CD4-positive, alpha-beta memory T cell (primary cell): ENCODE results near the gene PLEKHF1. TPM values are rescaled to one million over a fixed set of nuclear protein-coding genes. Genes with fewer than 3 reads are reported as not detected.

Experiments
- CTCF ChIA-PET: fragments of 350-600 bp; sonication (Branson Sonifier 250); formaldehyde crosslinking; loops from one replicate; lab custom pipeline; 2021; ENCODE audit warnings: inconsistent platforms; ENCODE audit not compliant: partially characterized antibody; lab: Charles Lee
- POLR2A ChIA-PET: fragments of 350-600 bp; sonication (Branson Sonifier 250); formaldehyde crosslinking; loops from one replicate; lab custom pipeline; 2021; ENCODE audit not compliant: partially characterized antibody; lab: Charles Lee
- DNase-seq, 5 donors: peaks; one replicate each; pipeline versions ENCODE4 v3.0.0 to v3.0.0-alpha.2; 2020 to 2022; ENCODE audit warnings: mixed read lengths in 1 of 5
- H3K27ac ChIP-seq: one replicate; pipeline ENCODE4 v1.7.0; 2013; ENCODE audit warnings: low read depth, low read length
- H3K27me3 ChIP-seq: 2 replicates; pipeline ENCODE4 v1.7.0; 2013; ENCODE audit warnings: mild to moderate bottlenecking, low read length, moderate library complexity; ENCODE audit not compliant: insufficient read depth
- H3K36me3 ChIP-seq: 2 replicates; pipeline ENCODE4 v1.7.0; 2013; ENCODE audit warnings: mild to moderate bottlenecking, low read length, moderate library complexity; ENCODE audit not compliant: insufficient read depth
- H3K4me1 ChIP-seq: 2 replicates; pipeline ENCODE4 v1.7.0; 2013; ENCODE audit warnings: mild to moderate bottlenecking, low read length, moderate library complexity; ENCODE audit not compliant: insufficient read depth
- H3K4me3 ChIP-seq, 2 donors: one replicate each; pipeline ENCODE4 v1.7.0; 2013; ENCODE audit warnings: low read length in 2 of 2, mild to moderate bottlenecking in 1 of 2
- H3K9me3 ChIP-seq, 2 donors: one replicate each; pipeline ENCODE4 v1.7.0; 2013; ENCODE audit warnings: low read length in 2 of 2, control low read depth in 1 of 2; ENCODE audit not compliant: control insufficient read depth in 1 of 2
- H3K27ac Mint-ChIP-seq, 7 donors: one replicate each; pipeline ENCODE4 v1.8.0; 2020 to 2021; ENCODE audit warnings: mixed read lengths in 7 of 7, mild to moderate bottlenecking in 6 of 7, inconsistent platforms in 3 of 7, moderate library complexity in 3 of 7
- H3K27me3 Mint-ChIP-seq, 2 donors: one replicate each; pipeline ENCODE4 v1.8.0; 2020 to 2021; ENCODE audit warnings: mixed read lengths in 2 of 2
- H3K36me3 Mint-ChIP-seq, 2 donors: one replicate each; pipeline ENCODE4 v1.8.0; 2020 to 2021; ENCODE audit warnings: mixed read lengths in 2 of 2, inconsistent platforms in 1 of 2, mild to moderate bottlenecking in 1 of 2
- H3K4me1 Mint-ChIP-seq, 4 donors: one replicate each; pipeline ENCODE4 v1.8.0; 2020 to 2021; ENCODE audit warnings: mixed read lengths in 4 of 4, mild to moderate bottlenecking in 1 of 4
- H3K4me3 Mint-ChIP-seq, 8 donors: one replicate each; pipeline ENCODE4 v1.8.0; 2020 to 2021; ENCODE audit warnings: mixed read lengths in 8 of 8, mild to moderate bottlenecking in 7 of 8, moderate library complexity in 6 of 8, inconsistent platforms in 3 of 8
- H3K9me3 Mint-ChIP-seq, 8 donors: one replicate each; pipeline ENCODE4 v1.8.0; 2020 to 2021; ENCODE audit warnings: mixed read lengths in 8 of 8, mild to moderate bottlenecking in 5 of 8, inconsistent platforms in 3 of 8, moderate library complexity in 1 of 8
- intact Hi-C: fragments of 100-400 bp; cut with micrococcal nuclease; formaldehyde crosslinking; loops from one replicate; pipeline ENCODE4 v1.15.1; 2023
- polyA plus RNA-seq, 2 donors: library from polyadenylated mRNA; unstranded; fragments of 300-500 nt; fragmentation: Illumina TruSeq; gene quantifications; one replicate each; pipeline ENCODE4 v1.2.3, GENCODE V29; 2021
- total RNA-seq, 2 experiments: library from RNA; stranded (reverse); gene quantifications; one replicate each; pipeline ENCODE4 v1.2.3, GENCODE V29; 2021

PLEKHF1 gene
- total and polyA plus RNA-seq, 4 experiments from 2014 or later: 15.3 to 36.0 (median 31.8) TPM

DNA sequence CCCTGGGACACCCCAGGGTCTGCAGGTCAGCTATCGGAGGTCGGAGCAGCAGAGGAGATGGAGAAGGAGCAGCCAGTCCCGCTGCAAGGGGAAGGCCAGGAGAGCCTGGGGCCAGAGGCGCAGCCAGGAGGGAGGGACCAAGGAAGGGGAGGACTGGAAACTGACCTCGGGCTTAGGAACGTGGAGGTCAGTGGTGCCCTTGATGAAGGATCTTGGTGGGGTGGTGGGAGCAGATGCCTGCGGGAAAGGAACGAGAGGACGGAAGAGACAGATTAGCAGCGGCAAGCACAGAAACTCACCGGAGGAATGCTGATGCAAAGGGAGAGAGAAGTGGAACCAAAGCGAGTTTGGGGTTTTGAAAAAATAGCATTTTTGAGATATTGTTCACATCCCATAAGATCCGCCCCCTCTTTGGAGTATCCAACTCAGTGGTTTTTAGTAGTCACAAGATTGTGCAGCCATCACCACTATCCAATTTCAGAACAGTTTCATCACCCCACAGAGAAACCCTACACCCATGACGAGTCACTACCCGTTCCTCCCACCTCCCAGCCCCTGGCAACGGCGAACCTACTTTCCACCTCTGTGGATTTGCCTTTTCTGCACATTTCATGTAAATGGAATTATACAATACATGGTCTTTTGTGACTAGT is 22.1 kb downstream of the PLEKHF1 start:
- H3K27me3 Mint-ChIP-seq: no peaks in the 10 kb centered on the region
- ChIA-PET CTCF (interaction anchor here (1.5 to 8.5 kb wide), 5 partner anchors 21 to 80 kb away, joined by 3 to 158 read pairs (median 17); partner anchors contain the start of gene PLEKHF1), POLR2A (interaction anchor here (1.0 to 4.2 kb wide), 3 partner anchors 15 to 77 kb away, joined by 5 to 20 read pairs (median 11); no protein-coding TSS in a partner anchor)
- Histone ChIP-seq H3K27ac (no peak overlapping the region), H3K4me3 (no peak overlapping the region), H3K27me3 (no peaks in the 10 kb centered on the region), H3K36me3 (no peaks in the 10 kb centered on the region), H3K9me3 (no peaks in the 10 kb centered on the region), H3K4me1 (peaks cover 13% of the 10 kb centered on the region)
- H3K36me3 Mint-ChIP-seq: peaks cover 0 to 4% of the 10 kb centered on the region in 2 donors
- peaks cover 0 to 8% (median 0%) of the 10 kb centered on the region in 8 donors for H3K9me3 Mint-ChIP-seq
- no peak overlapping the region for H3K4me3 Mint-ChIP-seq
- H3K27ac Mint-ChIP-seq: peak overlapping the region in 1 of 7 donors; percentile 77
- no peak for DNase-seq
- peaks cover 20 to 59% (median 44%) of the 10 kb centered on the region in 4 donors for H3K4me1 Mint-ChIP-seq
- intact Hi-C loops: no loop called here

DNA sequence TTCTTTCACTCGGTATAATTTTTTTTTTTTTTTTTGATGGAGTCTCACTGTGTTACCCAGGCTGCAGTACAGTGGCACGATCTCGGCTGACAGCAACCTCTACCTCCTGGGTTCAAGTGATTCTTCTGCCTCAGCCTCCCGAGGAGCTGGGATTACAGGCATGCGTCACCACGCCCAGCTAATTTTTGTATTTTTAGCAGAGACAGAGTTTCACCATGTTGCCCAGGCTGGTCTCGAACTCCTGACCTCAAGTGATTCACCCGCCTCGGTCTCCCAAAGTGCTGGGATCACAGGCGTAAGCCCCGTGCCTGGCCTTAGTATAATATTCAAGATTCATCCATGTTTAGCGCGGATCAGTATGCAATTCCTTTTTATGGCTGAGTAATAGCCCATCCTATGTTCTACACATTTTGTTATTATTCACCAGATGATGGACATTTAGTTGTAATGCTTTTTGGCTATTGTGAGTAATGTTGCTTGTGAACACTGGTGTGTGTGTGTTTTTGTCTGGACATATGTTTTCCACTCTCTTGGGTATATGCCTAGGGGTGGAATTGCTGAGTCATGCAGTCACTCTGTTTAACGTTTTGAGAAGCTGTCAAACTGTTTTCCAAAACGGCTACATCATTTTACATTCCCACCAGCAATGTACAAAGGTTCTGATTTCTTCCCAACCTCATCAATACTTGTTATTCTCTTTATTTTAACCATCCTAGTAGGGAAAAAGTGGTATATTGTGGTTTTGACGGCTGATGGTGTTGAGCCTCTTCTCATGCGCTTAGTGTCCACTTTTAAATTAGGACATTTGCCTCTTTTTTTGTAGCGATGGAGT is 22.9 kb downstream of the PLEKHF1 start:
- POLR2A ChIA-PET: no interaction called here
- Histone ChIP-seq H3K27me3 (no peaks in the 10 kb centered on the region), H3K9me3 (no peaks in the 10 kb centered on the region), H3K36me3 (no peaks in the 10 kb centered on the region), H3K4me1 (peaks cover 5% of the 10 kb centered on the region), H3K27ac (no peak overlapping the region), H3K4me3 (no peak overlapping the region)
- peaks cover 0 to 8% (median 0%) of the 10 kb centered on the region in 8 donors for H3K9me3 Mint-ChIP-seq
- H3K4me1 Mint-ChIP-seq: peaks cover 13 to 52% (median 39%) of the 10 kb centered on the region in 4 donors
- CTCF ChIA-PET: interaction anchor here (8.2 to 8.5 kb wide), 2 partner anchors 23 to 79 kb away, joined by 158 to 256 read pairs; partner anchors contain the start of genes PLEKHF1 and POP4
- H3K36me3 Mint-ChIP-seq: peaks cover 0 to 4% of the 10 kb centered on the region in 2 donors
- H3K27ac Mint-ChIP-seq: no peak overlapping the region
- no peak for DNase-seq
- no peak overlapping the region for H3K4me3 Mint-ChIP-seq
- H3K27me3 Mint-ChIP-seq: no peaks in the 10 kb centered on the region
- intact Hi-C loops: no loop called here

DNA sequence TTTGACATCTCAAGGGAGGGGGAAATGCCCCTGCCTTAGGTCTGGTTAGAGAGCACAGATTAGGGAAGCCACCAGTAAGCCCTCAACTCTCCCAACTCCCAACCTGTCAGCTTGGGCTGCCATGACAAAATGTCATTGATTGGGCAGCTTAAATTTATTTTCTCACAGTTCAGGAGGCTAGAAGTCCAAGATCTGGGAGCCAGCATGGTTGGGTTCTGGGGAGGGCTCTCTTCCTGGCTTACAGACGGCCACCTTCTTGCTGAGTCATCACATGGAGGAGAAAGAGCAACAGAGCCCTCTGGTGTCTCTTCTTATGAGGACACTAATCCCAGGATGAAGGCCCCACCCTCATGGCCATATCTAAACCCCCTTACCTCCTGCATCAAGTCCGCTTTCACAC is 25.6 kb downstream of the PLEKHF1 start:
- peaks cover 0 to 8% (median 0%) of the 10 kb centered on the region in 8 donors for H3K9me3 Mint-ChIP-seq
- Histone ChIP-seq H3K9me3 (no peaks in the 10 kb centered on the region), H3K27ac (no peak overlapping the region), H3K4me3 (no peak overlapping the region), H3K27me3 (no peaks in the 10 kb centered on the region), H3K36me3 (no peaks in the 10 kb centered on the region), H3K4me1 (peaks cover 12% of the 10 kb centered on the region)
- H3K36me3 Mint-ChIP-seq: peaks cover 0 to 4% of the 10 kb centered on the region in 2 donors
- ChIA-PET POLR2A (interaction anchor here (0.7 to 4.3 kb wide), 10 partner anchors 10 to 154 kb away, joined by 3 to 33 read pairs (median 6); partner anchors contain the start of genes C19orf12, PLEKHF1 and POP4), CTCF (interaction anchor here (0.7 to 8.5 kb wide), 17 partner anchors 9 to 82 kb away, joined by 3 to 278 read pairs (median 6); partner anchors contain the start of genes C19orf12, PLEKHF1 and POP4)
- H3K27me3 Mint-ChIP-seq: no peaks in the 10 kb centered on the region
- peaks cover 12 to 48% (median 35%) of the 10 kb centered on the region in 4 donors for H3K4me1 Mint-ChIP-seq
- H3K4me3 Mint-ChIP-seq: no peak overlapping the region
- H3K27ac Mint-ChIP-seq: peak overlapping the region in 6 of 7 donors; percentile 3 to 93 (median 66)
- intact Hi-C loops: loop anchor here (1.0 to 10.0 kb wide), 6 partner anchors 20 to 226 kb away; partner anchors contain the start of genes PLEKHF1, POP4 and VSTM2B
- DNase-seq: peak; percentile 61 to 71 (median 68)

DNA sequence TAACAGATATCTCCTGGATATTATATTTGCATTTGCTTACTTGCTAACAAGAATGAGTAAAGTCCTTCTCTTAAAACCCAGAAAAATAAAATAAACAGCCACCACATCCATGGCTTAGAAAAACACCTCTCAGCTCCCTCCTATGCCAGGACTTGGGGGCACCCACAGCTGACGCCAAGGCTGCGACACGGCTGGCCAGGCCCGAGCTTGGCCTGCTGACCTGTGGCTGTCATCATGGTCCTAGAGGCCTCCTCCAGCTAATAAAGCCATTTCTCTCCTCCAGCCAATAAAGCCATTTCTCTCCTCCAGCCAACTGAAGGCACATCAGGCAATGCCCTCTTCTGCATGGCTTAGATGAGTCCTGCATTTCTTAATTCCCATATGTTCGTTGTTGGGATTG is 28.9 kb downstream of the PLEKHF1 start:
- no peak overlapping the region for H3K27ac ChIP-seq
- H3K4me1 ChIP-seq: peaks cover 12% of the 10 kb centered on the region
- Mint-ChIP-seq H3K9me3 (peaks cover 0 to 5% (median 0%) of the 10 kb centered on the region in 8 donors), H3K36me3 (peaks cover 0 to 4% of the 10 kb centered on the region in 2 donors), H3K4me1 (peaks cover 7 to 37% (median 16%) of the 10 kb centered on the region in 4 donors), H3K27me3 (no peaks in the 10 kb centered on the region), H3K27ac (peak overlapping the region in 3 of 7 donors; percentile 58 to 89 (median 62)), H3K4me3 (no peak overlapping the region)
- DNase-seq: no peak
- intact Hi-C loops: loop anchor here (1.0 to 10.0 kb wide), 3 partner anchors 22 to 229 kb away; partner anchors contain the start of gene VSTM2B
- ChIA-PET CTCF (interaction anchor here (0.8 to 8.5 kb wide), 23 partner anchors 8 to 182 kb away, joined by 3 to 278 read pairs (median 7); partner anchors contain the start of genes C19orf12, PLEKHF1 and POP4), POLR2A (interaction anchor here (0.7 to 2.0 kb wide), 8 partner anchors 16 to 193 kb away, joined by 3 to 55 read pairs (median 4); partner anchors contain the start of genes C19orf12 and POP4)
- H3K9me3 ChIP-seq: no peaks in the 10 kb centered on the region
- no peaks in the 10 kb centered on the region for H3K36me3 ChIP-seq
- no peak overlapping the region for H3K4me3 ChIP-seq
- H3K27me3 ChIP-seq: no peaks in the 10 kb centered on the region

DNA sequence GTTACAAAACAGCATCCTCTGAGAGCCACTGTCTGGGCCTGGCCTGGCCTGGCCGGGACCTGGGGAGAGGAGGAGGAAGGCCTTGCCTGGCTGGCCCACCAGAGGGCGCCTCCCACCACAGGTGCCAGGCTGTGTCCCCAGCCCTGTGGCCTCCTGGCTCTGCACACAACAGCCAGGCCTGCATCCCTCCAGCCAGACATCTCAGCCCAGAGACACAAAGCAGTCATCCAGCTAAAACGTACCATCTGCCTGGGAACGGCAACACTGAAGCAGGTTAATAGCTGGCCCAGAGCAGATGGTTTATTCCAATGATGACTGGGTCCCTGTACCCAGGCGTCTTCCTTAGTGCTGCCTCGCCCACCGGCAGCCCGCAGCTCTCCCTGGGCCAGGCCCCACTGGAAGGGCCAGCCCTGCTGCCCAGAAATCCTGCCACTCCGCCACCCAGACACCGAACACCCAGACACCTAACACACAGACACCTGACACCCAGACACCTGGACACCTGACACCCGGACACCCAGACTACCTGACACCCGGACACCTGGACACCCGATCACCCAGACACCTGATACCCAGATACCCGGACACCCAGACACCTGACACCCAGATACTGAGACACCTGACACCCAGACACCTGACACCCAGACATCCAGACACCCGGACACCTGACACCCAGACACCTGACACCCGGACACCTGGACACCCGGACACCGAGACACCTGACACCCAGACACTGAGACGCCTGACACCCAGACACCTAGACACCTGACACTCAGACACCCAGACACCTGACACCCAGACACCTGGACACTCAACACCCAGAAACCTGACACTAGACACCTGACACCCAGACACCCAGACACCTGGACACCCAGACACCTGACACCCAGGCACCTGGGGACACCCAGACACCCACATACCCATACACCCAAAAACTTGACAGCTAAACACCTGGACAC is 29.7 kb downstream of the PLEKHF1 start:
- Mint-ChIP-seq H3K36me3 (no peaks in the 10 kb centered on the region), H3K4me1 (peaks cover 7 to 30% (median 12%) of the 10 kb centered on the region in 4 donors), H3K27me3 (no peaks in the 10 kb centered on the region), H3K9me3 (no peaks in the 10 kb centered on the region), H3K4me3 (no peak overlapping the region), H3K27ac (peak overlapping the region; percentile 58 to 89 (median 78))
- intact Hi-C loops: loop anchor here (1.0 to 10.0 kb wide), 3 partner anchors 21 to 230 kb away; partner anchors contain the start of gene VSTM2B
- no peaks in the 10 kb centered on the region for H3K27me3 ChIP-seq
- CTCF ChIA-PET: interaction anchor here (0.9 to 8.5 kb wide), 22 partner anchors 8 to 181 kb away, joined by 3 to 278 read pairs (median 7); partner anchors contain the start of genes C19orf12, PLEKHF1 and POP4
- H3K27ac ChIP-seq: no peak overlapping the region
- no peaks in the 10 kb centered on the region for H3K36me3 ChIP-seq
- peaks cover 12% of the 10 kb centered on the region for H3K4me1 ChIP-seq
- no peaks in the 10 kb centered on the region for H3K9me3 ChIP-seq
- POLR2A ChIA-PET: interaction anchor here (0.7 to 2.0 kb wide), 8 partner anchors 17 to 192 kb away, joined by 3 to 55 read pairs (median 4); partner anchors contain the start of genes C19orf12 and POP4
- no peak overlapping the region for H3K4me3 ChIP-seq
- DNase-seq: peak; percentile 75 to 82 (median 78)
